Astrocyte of the cerebellum (primary cell): Measurements from ENCODE around the gene NFATC3.
"Not testable (repeated sequence)": the region's sequence is repeated elsewhere in the genome, so short reads cannot be mapped to it uniquely, and the experiment has no call there.

Source experiments
- DNase-seq: peaks from one replicate; pipeline ENCODE4 v3.0.0-alpha.2; 2011; ENCODE audit warnings: low read depth
- H3K4me3 ChIP-seq: 2 replicates; pipeline ENCODE4 v1.5.1; 2011; ENCODE audit warnings: mild to moderate bottlenecking, low read depth, low read length, moderate library complexity
- in situ Hi-C: cut with HindIII; loops from 2 replicates; pipeline ENCODE4 v1.10.0; 2017; ENCODE audit warnings: low sequenced_read_pairs
- TF ChIP-seq, protein P1 (sequence below): IDR thresholded peaks from 2 replicates; pipeline ENCODE4 v1.5.1; 2012; ENCODE audit warnings: low read length, low read depth, moderate library complexity, mild to moderate bottlenecking; ENCODE audit errors: missing control alignments

Gene NFATC3

GRCh38 chr16:68088130-68088972, 3.2 kb downstream of the NFATC3 start:
- in situ Hi-C loops, result no loop called here
- no peak for DNase-seq
- no peak overlapping the region for H3K4me3 ChIP-seq
- TF ChIP-seq, protein P1, sequence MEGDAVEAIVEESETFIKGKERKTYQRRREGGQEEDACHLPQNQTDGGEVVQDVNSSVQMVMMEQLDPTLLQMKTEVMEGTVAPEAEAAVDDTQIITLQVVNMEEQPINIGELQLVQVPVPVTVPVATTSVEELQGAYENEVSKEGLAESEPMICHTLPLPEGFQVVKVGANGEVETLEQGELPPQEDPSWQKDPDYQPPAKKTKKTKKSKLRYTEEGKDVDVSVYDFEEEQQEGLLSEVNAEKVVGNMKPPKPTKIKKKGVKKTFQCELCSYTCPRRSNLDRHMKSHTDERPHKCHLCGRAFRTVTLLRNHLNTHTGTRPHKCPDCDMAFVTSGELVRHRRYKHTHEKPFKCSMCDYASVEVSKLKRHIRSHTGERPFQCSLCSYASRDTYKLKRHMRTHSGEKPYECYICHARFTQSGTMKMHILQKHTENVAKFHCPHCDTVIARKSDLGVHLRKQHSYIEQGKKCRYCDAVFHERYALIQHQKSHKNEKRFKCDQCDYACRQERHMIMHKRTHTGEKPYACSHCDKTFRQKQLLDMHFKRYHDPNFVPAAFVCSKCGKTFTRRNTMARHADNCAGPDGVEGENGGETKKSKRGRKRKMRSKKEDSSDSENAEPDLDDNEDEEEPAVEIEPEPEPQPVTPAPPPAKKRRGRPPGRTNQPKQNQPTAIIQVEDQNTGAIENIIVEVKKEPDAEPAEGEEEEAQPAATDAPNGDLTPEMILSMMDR, result no peak

GRCh38 chr16:68089067-68089466, 3.9 kb downstream of the NFATC3 start:
- TF ChIP-seq, protein P1, result no peak
- H3K4me3 ChIP-seq, result no peak overlapping the region
- no peak for DNase-seq
- in situ Hi-C loops, result no loop called here

DNA sequence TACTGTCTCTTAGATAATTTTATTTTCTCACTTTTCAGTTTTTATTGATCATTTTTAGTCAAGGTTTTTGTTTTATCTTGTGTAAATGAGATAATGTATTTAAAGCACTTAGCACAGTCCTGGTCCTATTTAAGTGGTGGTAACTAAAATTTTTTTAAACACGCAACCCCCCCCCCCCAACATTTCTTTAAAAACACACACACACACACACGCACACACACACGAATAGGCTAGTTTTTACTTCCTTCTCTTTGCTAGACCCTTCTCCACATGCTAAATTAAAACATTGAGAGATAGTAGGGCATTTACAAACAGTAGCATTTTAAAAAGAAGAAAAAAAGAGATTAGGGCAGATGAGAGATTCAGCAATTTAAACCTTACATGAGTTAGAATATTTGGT, 5.0 kb downstream of the NFATC3 start:
- no peak overlapping the region for H3K4me3 ChIP-seq
- TF ChIP-seq, protein P1, result no peak
- DNase-seq, result no peak
- in situ Hi-C loops, result no loop called here

GRCh38 chr16:68090533-68090932, 5.4 kb downstream of the NFATC3 start:
- TF ChIP-seq, protein P1, result no peak
- DNase-seq, result no peak
- in situ Hi-C loops, result no loop called here
- H3K4me3 ChIP-seq, result no peak overlapping the region

DNA sequence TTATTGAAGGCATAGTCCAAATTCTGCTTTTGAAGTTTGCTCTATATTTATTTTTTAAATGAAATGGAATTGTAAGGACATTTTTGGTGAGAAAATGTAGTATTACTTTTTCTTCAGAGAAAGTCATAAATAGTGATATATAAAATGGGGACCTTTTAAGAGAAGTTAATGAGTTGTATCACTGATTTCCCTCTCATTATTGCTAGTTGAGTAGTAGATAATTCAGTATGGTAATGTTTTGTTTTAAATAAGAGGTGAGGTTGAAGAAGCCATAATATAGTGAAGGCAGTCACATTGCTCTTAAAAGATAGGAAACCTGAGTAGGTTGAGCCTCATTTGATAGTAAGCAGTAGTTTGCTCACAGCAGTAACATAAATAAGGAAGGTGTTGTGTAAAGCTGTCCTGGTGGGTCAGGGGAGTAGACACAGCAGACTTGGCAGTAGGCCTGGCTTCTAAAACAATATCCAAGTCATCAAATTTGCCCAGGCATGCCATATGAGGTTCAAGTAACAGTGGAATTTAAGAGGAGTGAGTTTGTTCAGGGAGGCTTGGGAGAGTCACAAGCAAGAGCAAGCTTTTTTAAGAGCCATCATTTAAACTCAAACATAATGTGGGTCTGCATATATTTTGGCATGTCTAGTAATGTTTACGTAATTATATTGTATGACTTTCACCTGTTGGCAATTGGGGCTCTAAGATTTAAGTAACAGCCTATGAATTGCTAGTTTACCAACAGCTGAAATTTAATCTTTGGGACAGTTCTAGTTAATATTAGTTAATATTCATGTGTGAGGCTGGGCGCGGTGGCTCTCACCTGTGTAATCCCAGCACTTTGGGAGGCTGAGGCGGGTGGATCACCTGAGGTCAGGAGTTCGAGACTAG, 6.5 kb downstream of the NFATC3 start:
- DNase-seq, result no peak
- in situ Hi-C loops, result no loop called here
- TF ChIP-seq, protein P1, result no peak
- H3K4me3 ChIP-seq, result no peak overlapping the region

- DNase-seq, H3K4me3 ChIP-seq, in situ Hi-C loops: not testable (repeated sequence)
Observed at GRCh38 chr16:68092275-68092674, 7.1 kb downstream of the NFATC3 start.
